ENCODE results near the gene C1QTNF2.

DNA sequence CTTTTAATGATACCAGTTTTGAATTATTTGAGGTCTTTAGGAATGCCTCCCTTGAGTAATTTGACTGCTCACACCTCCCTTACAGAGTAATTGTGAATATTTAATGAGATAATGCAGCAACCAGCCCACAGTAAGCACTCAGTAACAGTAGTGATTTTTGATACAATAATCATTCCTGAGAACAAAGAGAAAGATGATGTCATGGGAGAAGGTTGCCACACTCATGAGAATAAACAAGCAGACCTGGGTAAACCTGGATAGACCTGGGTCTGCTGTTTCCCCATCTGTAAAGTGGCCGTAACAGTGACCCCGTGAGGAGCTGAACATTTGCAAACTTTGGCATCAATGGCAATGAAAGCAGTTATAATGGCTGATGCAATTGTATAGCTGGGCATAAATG, 4.2 kb downstream of the C1QTNF2 start:
- TF ChIP-seq POLR2A (IDR thresholded peaks at IDR 0.05) (no peak), EP300 (IDR thresholded peaks at IDR 0.05) (no peak)
- TF ChIP-seq, protein P1, sequence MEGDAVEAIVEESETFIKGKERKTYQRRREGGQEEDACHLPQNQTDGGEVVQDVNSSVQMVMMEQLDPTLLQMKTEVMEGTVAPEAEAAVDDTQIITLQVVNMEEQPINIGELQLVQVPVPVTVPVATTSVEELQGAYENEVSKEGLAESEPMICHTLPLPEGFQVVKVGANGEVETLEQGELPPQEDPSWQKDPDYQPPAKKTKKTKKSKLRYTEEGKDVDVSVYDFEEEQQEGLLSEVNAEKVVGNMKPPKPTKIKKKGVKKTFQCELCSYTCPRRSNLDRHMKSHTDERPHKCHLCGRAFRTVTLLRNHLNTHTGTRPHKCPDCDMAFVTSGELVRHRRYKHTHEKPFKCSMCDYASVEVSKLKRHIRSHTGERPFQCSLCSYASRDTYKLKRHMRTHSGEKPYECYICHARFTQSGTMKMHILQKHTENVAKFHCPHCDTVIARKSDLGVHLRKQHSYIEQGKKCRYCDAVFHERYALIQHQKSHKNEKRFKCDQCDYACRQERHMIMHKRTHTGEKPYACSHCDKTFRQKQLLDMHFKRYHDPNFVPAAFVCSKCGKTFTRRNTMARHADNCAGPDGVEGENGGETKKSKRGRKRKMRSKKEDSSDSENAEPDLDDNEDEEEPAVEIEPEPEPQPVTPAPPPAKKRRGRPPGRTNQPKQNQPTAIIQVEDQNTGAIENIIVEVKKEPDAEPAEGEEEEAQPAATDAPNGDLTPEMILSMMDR (IDR thresholded peaks at IDR 0.05): no peak
